ENCODE data around the gene SLC8B1. TPM values are rescaled to one million over a fixed set of nuclear protein-coding genes. Genes with fewer than 3 reads are reported as not detected.

Gene SLC8B1
- total RNA-seq, 1 experiment from 2014 or later, result 5.9 TPM

DNA sequence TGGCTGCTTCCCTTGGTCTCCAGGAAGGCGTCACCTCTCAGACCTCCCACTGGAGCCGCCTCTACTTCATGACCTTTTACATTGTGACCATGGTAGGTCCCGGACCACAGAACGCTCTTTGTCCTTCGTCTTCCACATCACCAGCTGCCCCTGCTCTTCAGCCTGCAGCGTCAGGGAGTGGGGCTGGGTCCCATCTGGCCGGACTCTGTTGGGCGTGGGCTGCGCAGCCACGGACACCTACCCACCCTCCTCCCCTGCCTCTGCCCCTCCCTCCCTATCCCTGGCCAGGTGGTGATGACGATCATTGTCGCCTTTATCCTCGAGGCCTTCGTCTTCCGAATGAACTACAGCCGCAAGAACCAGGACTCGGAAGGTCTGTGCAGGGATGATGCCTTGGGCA lies 43.3 kb downstream of the SLC8B1 start:
- Histone ChIP-seq H3K36me3 (ENCODE audit: insufficient read depth, low read length) (no peaks in the 10 kb centered on the region), H3K9me2 (replicated peaks; ENCODE audit: insufficient read depth, low read length) (no peaks in the 10 kb centered on the region)

GRCh38 chr12:113290506-113290905 lies 44.4 kb downstream of the SLC8B1 start:
- Histone ChIP-seq H3K79me2 (ENCODE audit: low read length) (no peaks in the 10 kb centered on the region), H4K20me1 (ENCODE audit: insufficient read depth, low read depth, low read length) (no peaks in the 10 kb centered on the region), H3K27me3 (ENCODE audit: low read length) (no peaks in the 10 kb centered on the region), H3K27ac (ENCODE audit: low read length) (no peak overlapping the region), H3K4me3 (ENCODE audit: low read length) (no peak overlapping the region), H3K9me2 (replicated peaks; ENCODE audit: insufficient read depth, low read length) (no peaks in the 10 kb centered on the region), H3K9me3 (ENCODE audit: low read length) (no peaks in the 10 kb centered on the region), H3K9ac (ENCODE audit: low read length) (no peak overlapping the region), H2AFZ (ENCODE audit: low read length) (no peak overlapping the region), H3K4me1 (ENCODE audit: low read length) (no peaks in the 10 kb centered on the region), H3K4me2 (ENCODE audit: low read depth, low read length, poor library complexity, severe bottlenecking) (no peak overlapping the region), H3K36me3 (ENCODE audit: insufficient read depth, low read length) (no peaks in the 10 kb centered on the region)
- no peak for DNase-seq

More for the DNA sequence above, 43.3 kb downstream of the SLC8B1 start:
- Histone ChIP-seq H3K4me3 (ENCODE audit: low read length) (no peak overlapping the region), H3K9ac (ENCODE audit: low read length) (no peak overlapping the region), H3K27ac (ENCODE audit: low read length) (no peak overlapping the region), H4K20me1 (ENCODE audit: insufficient read depth, low read depth, low read length) (no peaks in the 10 kb centered on the region), H2AFZ (ENCODE audit: low read length) (no peak overlapping the region), H3K9me3 (ENCODE audit: low read length) (no peaks in the 10 kb centered on the region), H3K79me2 (ENCODE audit: low read length) (no peaks in the 10 kb centered on the region), H3K4me1 (ENCODE audit: low read length) (no peaks in the 10 kb centered on the region), H3K4me2 (ENCODE audit: low read depth, low read length, poor library complexity, severe bottlenecking) (no peak overlapping the region), H3K27me3 (ENCODE audit: low read length) (no peaks in the 10 kb centered on the region)
- DNase-seq, result no peak

DNA sequence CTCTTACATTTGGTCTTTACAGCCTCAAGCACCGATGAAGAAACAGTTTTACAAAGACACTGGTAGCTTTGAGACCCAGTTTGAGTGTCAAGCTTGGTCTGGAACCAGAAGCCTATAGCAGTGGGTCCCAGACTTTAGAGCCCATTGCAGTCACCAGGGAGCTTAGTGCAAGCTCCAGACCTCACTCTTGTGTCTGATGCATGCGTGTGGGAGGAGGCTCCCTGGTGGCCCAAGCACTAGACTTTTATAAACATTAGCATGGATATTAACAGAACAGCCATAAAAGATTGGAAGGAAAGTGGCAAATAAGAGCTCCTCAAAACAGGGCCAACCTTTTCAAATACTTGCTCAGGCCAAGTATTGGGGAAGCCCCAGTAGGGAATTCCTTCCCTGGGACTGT lies 45.5 kb downstream of the SLC8B1 start:
- H3K27ac ChIP-seq (ENCODE audit: low read length), result no peak overlapping the region
- no peak overlapping the region for H3K4me2 ChIP-seq (ENCODE audit: low read depth, low read length, poor library complexity, severe bottlenecking)
- no peak overlapping the region for H3K9ac ChIP-seq (ENCODE audit: low read length)
- no peaks in the 10 kb centered on the region for H3K79me2 ChIP-seq (ENCODE audit: low read length)
- H3K27me3 ChIP-seq (ENCODE audit: low read length), result no peaks in the 10 kb centered on the region
- H3K36me3 ChIP-seq (ENCODE audit: insufficient read depth, low read length), result no peaks in the 10 kb centered on the region
- no peaks in the 10 kb centered on the region for H4K20me1 ChIP-seq (ENCODE audit: insufficient read depth, low read depth, low read length)
- H3K4me3 ChIP-seq (ENCODE audit: low read length), result no peak overlapping the region
- H2AFZ ChIP-seq (ENCODE audit: low read length), result no peak overlapping the region
- no peaks in the 10 kb centered on the region for H3K4me1 ChIP-seq (ENCODE audit: low read length)
- no peaks in the 10 kb centered on the region for H3K9me2 ChIP-seq (replicated peaks; ENCODE audit: insufficient read depth, low read length)
- H3K9me3 ChIP-seq (ENCODE audit: low read length), result no peaks in the 10 kb centered on the region
- DNase-seq, result no peak

DNA sequence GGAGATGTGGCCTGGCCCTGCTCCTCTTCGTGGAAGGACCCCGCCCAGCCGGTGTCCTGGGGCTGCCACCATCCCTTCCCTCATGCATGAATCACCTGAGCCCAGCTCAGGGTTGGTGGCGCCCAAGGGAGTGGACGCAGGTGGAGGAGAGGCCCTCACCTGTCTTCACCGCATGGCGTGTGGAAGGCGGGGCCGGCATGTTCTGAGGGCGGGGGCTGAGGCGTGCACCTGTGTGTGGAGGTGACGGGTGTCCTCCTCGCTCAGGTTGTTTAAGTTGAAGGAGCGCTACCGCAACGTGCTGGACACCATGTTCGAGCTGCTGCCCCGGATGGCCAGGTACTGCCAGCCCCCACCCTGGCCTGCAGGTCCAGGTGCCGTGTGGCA lies 47.0 kb downstream of the SLC8B1 start:
- Histone ChIP-seq H3K9me3 (ENCODE audit: low read length) (no peaks in the 10 kb centered on the region), H3K4me1 (ENCODE audit: low read length) (no peaks in the 10 kb centered on the region), H4K20me1 (ENCODE audit: insufficient read depth, low read depth, low read length) (no peaks in the 10 kb centered on the region), H3K27me3 (ENCODE audit: low read length) (no peaks in the 10 kb centered on the region), H3K4me3 (ENCODE audit: low read length) (no peak overlapping the region), H3K4me2 (ENCODE audit: low read depth, low read length, poor library complexity, severe bottlenecking) (no peak overlapping the region), H3K9ac (ENCODE audit: low read length) (no peak overlapping the region), H3K9me2 (replicated peaks; ENCODE audit: insufficient read depth, low read length) (no peaks in the 10 kb centered on the region), H3K79me2 (ENCODE audit: low read length) (no peaks in the 10 kb centered on the region), H2AFZ (ENCODE audit: low read length) (no peak overlapping the region), H3K27ac (ENCODE audit: low read length) (no peak overlapping the region), H3K36me3 (ENCODE audit: insufficient read depth, low read length) (no peaks in the 10 kb centered on the region)
- no peak for DNase-seq

- Histone ChIP-seq H3K36me3 (ENCODE audit: insufficient read depth, low read length) (no peaks in the 10 kb centered on the region), H3K4me2 (ENCODE audit: low read depth, low read length, poor library complexity, severe bottlenecking) (no peak overlapping the region), H3K27me3 (ENCODE audit: low read length) (no peaks in the 10 kb centered on the region), H3K9me3 (ENCODE audit: low read length) (no peaks in the 10 kb centered on the region), H3K9ac (ENCODE audit: low read length) (no peak overlapping the region), H3K9me2 (replicated peaks; ENCODE audit: insufficient read depth, low read length) (no peaks in the 10 kb centered on the region), H3K79me2 (ENCODE audit: low read length) (no peaks in the 10 kb centered on the region), H2AFZ (ENCODE audit: low read length) (no peak overlapping the region), H3K27ac (ENCODE audit: low read length) (no peak overlapping the region), H4K20me1 (ENCODE audit: insufficient read depth, low read depth, low read length) (no peaks in the 10 kb centered on the region), H3K4me3 (ENCODE audit: low read length) (no peak overlapping the region), H3K4me1 (ENCODE audit: low read length) (no peaks in the 10 kb centered on the region)
- DNase-seq, result no peak
Observed at GRCh38 chr12:113287146-113287898, 47.6 kb downstream of the SLC8B1 start.

GRCh38 chr12:113286712-113287111 lies 48.2 kb downstream of the SLC8B1 start:
- H3K4me2 ChIP-seq (ENCODE audit: low read depth, low read length, poor library complexity, severe bottlenecking), result no peak overlapping the region
- H3K79me2 ChIP-seq (ENCODE audit: low read length), result no peaks in the 10 kb centered on the region
- no peaks in the 10 kb centered on the region for H3K9me3 ChIP-seq (ENCODE audit: low read length)
- H3K9me2 ChIP-seq (replicated peaks; ENCODE audit: insufficient read depth, low read length), result no peaks in the 10 kb centered on the region
- no peak for DNase-seq
- H3K4me1 ChIP-seq (ENCODE audit: low read length), result no peaks in the 10 kb centered on the region
- H3K36me3 ChIP-seq (ENCODE audit: insufficient read depth, low read length), result no peaks in the 10 kb centered on the region
- no peak overlapping the region for H3K4me3 ChIP-seq (ENCODE audit: low read length)
- no peak overlapping the region for H2AFZ ChIP-seq (ENCODE audit: low read length)
- H3K27me3 ChIP-seq (ENCODE audit: low read length), result no peaks in the 10 kb centered on the region
- no peak overlapping the region for H3K9ac ChIP-seq (ENCODE audit: low read length)
- H4K20me1 ChIP-seq (ENCODE audit: insufficient read depth, low read depth, low read length), result no peaks in the 10 kb centered on the region
- H3K27ac ChIP-seq (ENCODE audit: low read length), result no peak overlapping the region

DNA sequence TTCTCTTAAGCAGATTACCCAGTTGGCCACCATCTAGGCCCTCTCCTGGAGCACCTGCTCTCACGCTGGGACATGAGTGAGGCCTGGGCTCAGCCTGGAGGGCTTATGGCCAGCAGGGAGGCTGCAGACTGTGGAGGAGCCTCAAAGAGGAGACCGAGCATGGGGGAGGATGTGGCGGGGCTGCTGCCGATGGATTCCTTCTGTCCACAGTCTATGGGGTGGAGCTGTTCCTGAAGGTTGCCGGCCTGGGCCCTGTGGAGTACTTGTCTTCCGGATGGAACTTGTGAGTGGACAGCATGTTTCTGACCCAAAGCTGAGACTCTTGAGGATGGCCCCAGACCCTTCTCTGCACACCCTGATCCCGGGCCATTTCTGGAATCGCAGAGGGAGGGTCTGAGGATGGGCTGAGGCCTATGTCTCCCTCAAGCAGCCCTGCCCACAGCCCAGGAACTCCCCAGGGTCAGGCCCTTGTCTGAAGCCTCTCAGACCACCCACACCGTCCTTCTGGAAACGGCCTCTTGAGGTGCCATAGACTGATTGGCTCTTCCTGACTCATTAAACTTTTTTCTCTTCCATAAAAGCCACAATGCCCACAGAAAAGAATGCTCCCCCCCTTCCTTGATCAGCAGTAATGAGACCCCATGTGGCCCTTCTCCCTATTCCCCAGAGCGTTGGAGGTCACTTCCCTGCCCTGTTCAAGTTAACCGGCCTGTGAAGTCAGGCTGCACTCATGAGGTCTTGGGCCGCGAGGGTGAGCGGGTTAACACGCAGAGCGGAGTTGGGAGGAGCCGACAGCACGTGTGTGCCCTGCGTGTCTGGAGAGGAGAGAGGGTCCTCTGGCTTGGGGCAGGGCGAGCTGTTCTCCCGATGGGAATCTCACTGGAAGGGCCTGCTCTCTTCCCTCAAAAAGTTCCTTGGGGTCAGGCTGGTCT lies 49.0 kb downstream of the SLC8B1 start:
- Histone ChIP-seq H2AFZ (ENCODE audit: low read length) (no peak overlapping the region), H3K9me2 (replicated peaks; ENCODE audit: insufficient read depth, low read length) (no peaks in the 10 kb centered on the region), H3K4me1 (ENCODE audit: low read length) (no peaks in the 10 kb centered on the region), H3K9me3 (ENCODE audit: low read length) (no peaks in the 10 kb centered on the region), H3K36me3 (ENCODE audit: insufficient read depth, low read length) (no peaks in the 10 kb centered on the region; the same call in 1 of the 2 replicates), H3K27ac (ENCODE audit: low read length) (no peak overlapping the region), H3K9ac (ENCODE audit: low read length) (no peak overlapping the region), H3K27me3 (ENCODE audit: low read length) (no peaks in the 10 kb centered on the region), H3K4me2 (ENCODE audit: low read depth, low read length, poor library complexity, severe bottlenecking) (no peak overlapping the region), H3K4me3 (ENCODE audit: low read length) (no peak overlapping the region), H4K20me1 (ENCODE audit: insufficient read depth, low read depth, low read length) (no peaks in the 10 kb centered on the region), H3K79me2 (ENCODE audit: low read length) (no peaks in the 10 kb centered on the region)
- DNase-seq, result no peak

- H3K9me2 ChIP-seq (replicated peaks; ENCODE audit: insufficient read depth, low read length), result no peaks in the 10 kb centered on the region
- no peaks in the 10 kb centered on the region for H3K4me1 ChIP-seq (ENCODE audit: low read length)
- H3K4me3 ChIP-seq (ENCODE audit: low read length), result no peak overlapping the region
- no peak overlapping the region for H3K27ac ChIP-seq (ENCODE audit: low read length)
- no peaks in the 10 kb centered on the region for H3K79me2 ChIP-seq (ENCODE audit: low read length)
- H3K27me3 ChIP-seq (ENCODE audit: low read length), result no peaks in the 10 kb centered on the region
- peaks cover 6% of the 10 kb centered on the region for H3K36me3 ChIP-seq (ENCODE audit: insufficient read depth, low read length)
- H3K9me3 ChIP-seq (ENCODE audit: low read length), result no peaks in the 10 kb centered on the region
- H3K4me2 ChIP-seq (ENCODE audit: low read depth, low read length, poor library complexity, severe bottlenecking), result no peak overlapping the region
- H3K9ac ChIP-seq (ENCODE audit: low read length), result no peak overlapping the region
- no peaks in the 10 kb centered on the region for H4K20me1 ChIP-seq (ENCODE audit: insufficient read depth, low read depth, low read length)
- no peak overlapping the region for H2AFZ ChIP-seq (ENCODE audit: low read length)
- DNase-seq, result no peak
Observed at GRCh38 chr12:113284751-113285150, 50.2 kb downstream of the SLC8B1 start.

Data from Karpas-422 (cell line).